Right lobe of liver (tissue), 4 donors: ENCODE data around the gene EIPR1.

Experiments
- CTCF ChIP-seq, 4 donors: fragments of 200-600 bp in 3 of 4; fragments of 450-650 bp in 1 of 4; IDR thresholded peaks; one replicate each; pipeline versions ENCODE4 v1.5.1 to v1.8.0; 2016 to 2022; ENCODE audit warnings: antibody characterized with exemption in 4 of 4, mild to moderate bottlenecking in 2 of 4
- POLR2A ChIP-seq: fragments of 450-650 bp; IDR thresholded peaks from one replicate; pipeline ENCODE4 v1.6.1; 2017; ENCODE audit warnings: antibody characterized with exemption, mild to moderate bottlenecking
- donor health status: DM: no; HTN: no; CAD: no.
- donor health status: DM: no; HTN: no; CAD: no.
- donor health status: DM: no; HTN: yes; CAD: no.

GRCh38 chr2:3426615-3427014, 49.0 kb upstream of the EIPR1 start:
- TF ChIP-seq CTCF (IDR thresholded peaks at IDR 0.05) = no peak
- TF ChIP-seq POLR2A = no peak
